B cell (primary cell): ENCODE results near the gene CHTOP. TPM values are rescaled to one million over a fixed set of nuclear protein-coding genes. Genes with fewer than 3 reads are reported as not detected.

Experiments
- ATAC-seq: fragments of 200-7000 bp; cut with Tn5 transposase; one replicate; pipeline ENCODE4 v1.10.0; 2021; ENCODE audit warnings: low read depth, mild to moderate bottlenecking, moderate number of reproducible peaks, moderate library complexity
- CTCF ChIA-PET: fragments of 350-600 bp; sonication (Branson Sonifier 250); formaldehyde crosslinking; loops from one replicate; lab custom pipeline; 2021; ENCODE audit warnings: antibody characterized with exemption, inconsistent platforms; lab: Charles Lee
- POLR2A ChIA-PET: fragments of 350-600 bp; sonication (Branson Sonifier 250); formaldehyde crosslinking; loops from one replicate; lab custom pipeline; 2021; ENCODE audit warnings: antibody characterized with exemption; lab: Charles Lee
- DNase-seq: peaks from one replicate; pipeline ENCODE4 v3.0.0; 2013
- H2AFZ ChIP-seq: 2 replicates; pipeline ENCODE4 v1.6.1; 2012; ENCODE audit warnings: mild to moderate bottlenecking, low read depth, low read length; ENCODE audit not compliant: insufficient read depth, poor library complexity, severe bottlenecking
- H3K27ac ChIP-seq, 2 donors: 1 replicate in 1 of 2; 2 replicates in 1 of 2; pipeline ENCODE4 v1.5.1; 2012 to 2013; ENCODE audit warnings: low read length in 2 of 2, mild to moderate bottlenecking in 2 of 2, moderate library complexity in 1 of 2
- H3K27me3 ChIP-seq, 4 experiments: fragments of 200-600 bp in 1 of 4; sonication (generic) in 1 of 4; replicated peaks in 1 of 4; 1 replicate in 2 of 4; 2 replicates in 2 of 4; pipeline versions ENCODE4 v1.6.1 to v1.7.0; 2013 to 2016; ENCODE audit warnings: low read length in 3 of 4, mild to moderate bottlenecking in 2 of 4, mixed read lengths in 1 of 4, moderate library complexity in 1 of 4; ENCODE audit not compliant: insufficient read depth in 4 of 4, control insufficient read depth in 3 of 4; ENCODE audit errors: control extremely low read depth in 1 of 4
- H3K36me3 ChIP-seq, 2 experiments: replicated peaks in 1 of 2; 1 replicate in 1 of 2; 2 replicates in 1 of 2; pipeline versions ENCODE4 v1.6.1 to v1.7.1; 2013; ENCODE audit warnings: low read length in 1 of 2; ENCODE audit not compliant: insufficient read depth in 2 of 2, control insufficient read depth in 1 of 2; ENCODE audit errors: control extremely low read depth in 1 of 2, extremely low read depth in 1 of 2
- H3K4me1 ChIP-seq, 2 donors: fragments of 200-600 bp in 1 of 2; sonication (generic) in 1 of 2; 1 replicate in 1 of 2; 2 replicates in 1 of 2; pipeline versions ENCODE4 v1.5.1 to v1.6.1; 2013 to 2017; ENCODE audit warnings: low read length in 2 of 2; ENCODE audit not compliant: control insufficient read depth in 2 of 2, insufficient read depth in 2 of 2
- H3K4me2 ChIP-seq: replicated peaks from 2 replicates; pipeline ENCODE3; 2012; ENCODE audit warnings: mild to moderate bottlenecking, low read depth, low read length; ENCODE audit not compliant: poor library complexity, severe bottlenecking
- H3K4me3 ChIP-seq, 5 experiments: fragments of 200-600 bp in 1 of 5; sonication (generic) in 1 of 5; 1 replicate in 3 of 5; 2 replicates in 2 of 5; pipeline versions ENCODE4 v1.5.1 to v1.7.0; 2011 to 2016; ENCODE audit warnings: low read length in 4 of 5, mild to moderate bottlenecking in 4 of 5, low read depth in 2 of 5, control low read depth in 1 of 5, moderate library complexity in 1 of 5; ENCODE audit not compliant: insufficient read depth in 1 of 5; ENCODE audit errors: control extremely low read depth in 1 of 5, extremely low read depth in 1 of 5
- H3K79me2 ChIP-seq: fragments of 200-600 bp; sonication (generic); one replicate; pipeline ENCODE4 v1.6.0; 2016; ENCODE audit warnings: low read length; ENCODE audit not compliant: control insufficient read depth, insufficient read depth
- H3K9ac ChIP-seq: fragments of 200-600 bp; sonication (generic); 2 replicates; pipeline ENCODE4 v1.6.1; 2017; ENCODE audit warnings: mild to moderate bottlenecking, low read length, moderate library complexity
- H3K9me3 ChIP-seq, 3 donors: one replicate each; pipeline versions ENCODE4 v1.6.1 to v1.7.1; 2013; ENCODE audit warnings: low read length in 2 of 3; ENCODE audit not compliant: control insufficient read depth in 2 of 3, insufficient read depth in 1 of 3; ENCODE audit errors: control extremely low read depth in 1 of 3
- H4K20me1 ChIP-seq: 2 replicates; pipeline ENCODE4 v1.6.0; 2012; ENCODE audit warnings: mild to moderate bottlenecking, low read length; ENCODE audit not compliant: insufficient read depth, control insufficient read depth, poor library complexity, severe bottlenecking
- H3K27ac Mint-ChIP-seq: one replicate; pipeline ENCODE4 v1.8.0; 2021; ENCODE audit warnings: mixed read lengths
- H3K27me3 Mint-ChIP-seq: one replicate; pipeline ENCODE4 v1.8.0; 2021; ENCODE audit warnings: mixed read lengths
- H3K4me1 Mint-ChIP-seq: one replicate; pipeline ENCODE4 v1.8.0; 2021; ENCODE audit warnings: mixed read lengths
- H3K4me3 Mint-ChIP-seq: one replicate; pipeline ENCODE4 v1.8.0; 2021; ENCODE audit warnings: mixed read lengths
- H3K9me3 Mint-ChIP-seq: one replicate; pipeline ENCODE4 v1.8.0; 2022; ENCODE audit warnings: mixed read lengths; ENCODE audit not compliant: insufficient read depth
- CTCF ChIP-seq: fragments of 200-600 bp; IDR thresholded peaks from one replicate; pipeline ENCODE4 v1.8.0; 2022; ENCODE audit warnings: antibody characterized with exemption, mild to moderate bottlenecking
- EZH2 ChIP-seq: IDR thresholded peaks from 2 replicates; pipeline ENCODE4 v1.6.1; 2012; ENCODE audit warnings: borderline replicate concordance, low read depth, mild to moderate bottlenecking, moderate library complexity, low read length; ENCODE audit not compliant: insufficient read depth, poor library complexity, severe bottlenecking
- WGBS: methylation state at CpG from one replicate; pipeline ENCODE4 v1.1.5; 2013; ENCODE audit warnings: missing lambda C conversion rate; ENCODE audit not compliant: insufficient coverage; 5-methylcytosine and 5-hydroxymethylcytosine counted together
- intact Hi-C: fragments of 100-400 bp; cut with micrococcal nuclease; formaldehyde crosslinking; loops from one replicate; pipeline ENCODE4 v1.10.0; 2022
- polyA plus RNA-seq: library from polyadenylated mRNA; depleted of rRNA; stranded (reverse); fragments of >200 nt; gene quantifications from 2 replicates; pipeline ENCODE4 v1.2.3, GENCODE V29; 2012
- total RNA-seq, 2 donors: library from RNA; stranded (reverse); fragments of 120-200 nt in 1 of 2; gene quantifications; 1 replicate in 1 of 2; 2 replicates in 1 of 2; pipeline versions ENCODE4 v1.2.3 to v1.2.4, GENCODE V29; 2013 to 2022

Gene CHTOP
- total and polyA plus RNA-seq, 2 donors (not counting 1 experiment from before 2014, with no cell fraction given) = 87.0 to 156 TPM

GRCh38 chr1:153626477-153626903 lies 7.4 kb upstream of the CHTOP start:
- H3K4me2 ChIP-seq = peak overlapping the region; percentile 56
- intact Hi-C loops = no loop called here
- DNase-seq (no peak), ATAC-seq (no peak)
- no peaks in the 10 kb centered on the region for H3K9me3 ChIP-seq
- Mint-ChIP-seq H3K27me3 (no peaks in the 10 kb centered on the region), H3K27ac (no peak overlapping the region), H3K9me3 (no peaks in the 10 kb centered on the region), H3K4me3 (no peak overlapping the region), H3K4me1 (peaks cover 20% of the 10 kb centered on the region)
- no peaks in the 10 kb centered on the region for H3K79me2 ChIP-seq
- TF ChIP-seq CTCF = no peak
- TF ChIP-seq EZH2 = no peak
- ChIA-PET CTCF (interaction anchor here (1.0 to 3.4 kb wide), 3 partner anchors 27 to 116 kb away, joined by 3 to 26 read pairs (median 6); no protein-coding TSS in a partner anchor), POLR2A (no interaction called here)
- 97% methylated on average over 3 of the region's 3 CpGs for WGBS
- H4K20me1 ChIP-seq = no peaks in the 10 kb centered on the region
- no peak overlapping the region for H3K27ac ChIP-seq
- H2AFZ ChIP-seq = no peak overlapping the region
- H3K36me3 ChIP-seq = no peaks in the 10 kb centered on the region
- peaks cover 0 to 4% (median 0%) of the 10 kb centered on the region in 4 experiments for H3K27me3 ChIP-seq
- H3K9ac ChIP-seq = peak overlapping the region; percentile 51
- peak overlapping the region in 1 of 5 experiments; percentile 37 for H3K4me3 ChIP-seq
- peaks cover 9 to 26% of the 10 kb centered on the region in 2 donors for H3K4me1 ChIP-seq

- ATAC-seq (peak; percentile 17), DNase-seq (peak; percentile 40)
- peak within 1 kb of the TSS; percentile 49 for H3K4me3 Mint-ChIP-seq
- no peaks in the 10 kb centered on the region for H3K79me2 ChIP-seq
- H3K4me2 ChIP-seq = peak within 1 kb of the TSS; percentile 56
- no peaks in the 10 kb centered on the region for H3K9me3 Mint-ChIP-seq
- peak within 1 kb of the TSS; percentile 51 for H3K9ac ChIP-seq
- H2AFZ ChIP-seq = peak within 1 kb of the TSS; percentile 70
- WGBS = 37% methylated on average over 21 of the region's 28 CpGs
- no peaks in the 10 kb centered on the region for H3K27me3 Mint-ChIP-seq
- H3K27me3 ChIP-seq = peaks cover 0 to 4% (median 0%) of the 10 kb centered on the region in 4 experiments
- no peaks in the 10 kb centered on the region for H4K20me1 ChIP-seq
- ChIA-PET POLR2A (interaction anchor here (1.2 kb wide), 1 partner anchor 363 kb away, joined by 4 read pairs; the partner anchor contains the start of gene RPS27), CTCF (interaction anchor here (1.1 to 3.4 kb wide), 3 partner anchors 28 to 116 kb away, joined by 3 to 26 read pairs (median 6); no protein-coding TSS in a partner anchor)
- H3K27ac Mint-ChIP-seq = peak within 1 kb of the TSS; percentile 10
- H3K27ac ChIP-seq = no peak within 1 kb of the TSS
- peaks cover 20% of the 10 kb centered on the region for H3K4me1 Mint-ChIP-seq
- intact Hi-C loops = no loop called here
- H3K36me3 ChIP-seq = no peaks in the 10 kb centered on the region
- no peaks in the 10 kb centered on the region for H3K9me3 ChIP-seq
- no peak for TF ChIP-seq EZH2
- peak; percentile 33 for TF ChIP-seq CTCF
- peaks cover 9 to 26% of the 10 kb centered on the region in 2 donors for H3K4me1 ChIP-seq
- H3K4me3 ChIP-seq = peak within 1 kb of the TSS in 3 of 5 experiments; percentile 19 to 44 (median 37)
Measured at GRCh38 chr1:153626904-153627714, 6.8 kb upstream of the CHTOP start, which contains the start of gene S100A13. Gene S100A13, minus strand, starts transcription at chr1:153627505. Its CDS starts 1,033 bp downstream, at chr1:153626472.
